DOHH2 (cell line): ENCODE data around the gene ZNRF3.

ENCODE experiments used
- CTCF ChIP-seq: fragments of 200-600 bp; sonication (generic); IDR thresholded peaks from one replicate; pipeline ENCODE4 v1.5.1; 2014; ENCODE audit warnings: antibody characterized with exemption, mild to moderate bottlenecking, low read depth, low read length; ENCODE audit not compliant: poor library complexity, severe bottlenecking
- EZH2phosphoT487 ChIP-seq: fragments of 200-600 bp; sonication (generic); IDR thresholded peaks from 2 replicates; pipeline ENCODE4 v1.6.1; 2017; ENCODE audit warnings: borderline replicate concordance, mild to moderate bottlenecking, antibody characterized with exemption, low read length, moderate library complexity, mixed read lengths

GRCh38 chr22:28894807-28895206 is 11.4 kb downstream of the ZNRF3 start:
- TF ChIP-seq CTCF (no peak), EZH2phosphoT487 (no peak)
